ENCODE results near the gene TSC22D1.

Gene TSC22D1

GRCh38 chr13:44451126-44451525 lies 125.0 kb downstream of the TSC22D1 start:
- Histone ChIP-seq H3K14ac (ENCODE audit: low read length) (no peak overlapping the region), H3K27me3 (ENCODE audit: insufficient read depth, low read length) (no peaks in the 10 kb centered on the region), H3K9ac (ENCODE audit: low read length) (no peak overlapping the region), H3K18ac (ENCODE audit: low read length) (no peak overlapping the region), H4K8ac (ENCODE audit: low read depth, low read length) (no peak overlapping the region), H2BK12ac (ENCODE audit: low read length) (no peak overlapping the region), H3K27ac (ENCODE audit: low read depth, low read length) (no peak overlapping the region), H3K36me3 (ENCODE audit: control insufficient read depth in 1 of 2, insufficient read depth in 2 of 2, low read length in 2 of 2) (peaks cover 0 to 2% of the 10 kb centered on the region in 2 experiments), H3K4me2 (ENCODE audit: low read length) (no peak overlapping the region), H2AK5ac (ENCODE audit: low read length) (no peak overlapping the region), H3K23ac (ENCODE audit: low read length) (no peak overlapping the region), H3K4ac (ENCODE audit: low read depth, low read length) (no peak overlapping the region), H4K91ac (ENCODE audit: low read depth, low read length) (no peak overlapping the region), H3K4me1 (ENCODE audit: control insufficient read depth in 1 of 2, insufficient read depth in 2 of 2, low read length in 2 of 2) (peaks cover 0 to 10% of the 10 kb centered on the region in 2 experiments), H3K4me3 (ENCODE audit: low read depth, low read length) (no peak overlapping the region), H3K9me3 (ENCODE audit: insufficient read depth, low read depth, low read length) (no peaks in the 10 kb centered on the region), H3K79me1 (ENCODE audit: low read length) (no peaks in the 10 kb centered on the region), H2BK120ac (ENCODE audit: insufficient read depth, low read length, poor library complexity) (no peak overlapping the region), H2AFZ (ENCODE audit: insufficient read depth, low read length, poor library complexity) (no peak overlapping the region), H4K12ac (ENCODE audit: low read depth, low read length) (no peak overlapping the region), H2BK5ac (ENCODE audit: low read depth, low read length, poor library complexity) (no peak overlapping the region), H3K79me2 (ENCODE audit: control insufficient read depth, insufficient read depth, low read length, poor library complexity) (no peaks in the 10 kb centered on the region)
- WGBS (ENCODE audit: extremely low coverage, insufficient coverage, insufficient read length) = no CpG with 5 or more reads among the region's 12 CpGs
- no peak for DNase-seq

GRCh38 chr13:44449999-44450821 lies 125.9 kb downstream of the TSC22D1 start:
- DNase-seq = peak; percentile 48 to 80
- Histone ChIP-seq H3K4me2 (ENCODE audit: low read length) (no peak overlapping the region), H2BK5ac (ENCODE audit: low read depth, low read length, poor library complexity) (no peak overlapping the region), H3K14ac (ENCODE audit: low read length) (no peak overlapping the region), H2BK12ac (ENCODE audit: low read length) (no peak overlapping the region), H3K23ac (ENCODE audit: low read length) (no peak overlapping the region), H2BK120ac (ENCODE audit: insufficient read depth, low read length, poor library complexity) (no peak overlapping the region), H4K8ac (ENCODE audit: low read depth, low read length) (no peak overlapping the region), H3K4ac (ENCODE audit: low read depth, low read length) (no peak overlapping the region), H3K27ac (ENCODE audit: low read depth, low read length) (peak overlapping the region; percentile 19), H2AK5ac (ENCODE audit: low read length) (no peak overlapping the region), H2AFZ (ENCODE audit: insufficient read depth, low read length, poor library complexity) (no peak overlapping the region), H3K36me3 (ENCODE audit: control insufficient read depth in 1 of 2, insufficient read depth in 2 of 2, low read length in 2 of 2) (no peaks in the 10 kb centered on the region), H4K91ac (ENCODE audit: low read depth, low read length) (no peak overlapping the region), H3K79me1 (ENCODE audit: low read length) (no peaks in the 10 kb centered on the region), H3K27me3 (ENCODE audit: insufficient read depth, low read length) (no peaks in the 10 kb centered on the region), H3K9me3 (ENCODE audit: insufficient read depth, low read depth, low read length) (no peaks in the 10 kb centered on the region), H3K79me2 (ENCODE audit: control insufficient read depth, insufficient read depth, low read length, poor library complexity) (no peaks in the 10 kb centered on the region), H3K4me3 (ENCODE audit: low read depth, low read length) (no peak overlapping the region), H3K9ac (ENCODE audit: low read length) (no peak overlapping the region), H3K18ac (ENCODE audit: low read length) (no peak overlapping the region), H4K12ac (ENCODE audit: low read depth, low read length) (no peak overlapping the region), H3K4me1 (ENCODE audit: control insufficient read depth in 1 of 2, insufficient read depth in 2 of 2, low read length in 2 of 2) (peaks cover 0 to 10% of the 10 kb centered on the region in 2 experiments)
- WGBS (ENCODE audit: extremely low coverage, insufficient coverage, insufficient read length) = 100% methylated on average over 1 of the region's 3 CpGs

- no peaks in the 10 kb centered on the region for H3K79me2 ChIP-seq (ENCODE audit: control insufficient read depth, insufficient read depth, low read length, poor library complexity)
- WGBS (ENCODE audit: extremely low coverage, insufficient coverage, insufficient read length) = no CpG with 5 or more reads among the region's 3 CpGs
These were observed 127.3 kb downstream of the TSC22D1 start for GRCh38 chr13:44448875-44449274.

GRCh38 chr13:44448373-44448772 lies 127.8 kb downstream of the TSC22D1 start:
- no peaks in the 10 kb centered on the region for H3K36me3 ChIP-seq (ENCODE audit: control insufficient read depth in 1 of 2, insufficient read depth in 2 of 2, low read length in 2 of 2)
- no peaks in the 10 kb centered on the region for H3K27me3 ChIP-seq (ENCODE audit: insufficient read depth, low read length)
- no peaks in the 10 kb centered on the region for H3K79me2 ChIP-seq (ENCODE audit: control insufficient read depth, insufficient read depth, low read length, poor library complexity)
- no peak overlapping the region for H3K18ac ChIP-seq (ENCODE audit: low read length)
- no peak overlapping the region for H4K8ac ChIP-seq (ENCODE audit: low read depth, low read length)
- H3K14ac ChIP-seq (ENCODE audit: low read length) = no peak overlapping the region
- no peak overlapping the region for H2AFZ ChIP-seq (ENCODE audit: insufficient read depth, low read length, poor library complexity)
- H3K27ac ChIP-seq (ENCODE audit: low read depth, low read length) = no peak overlapping the region
- no peak overlapping the region for H2AK5ac ChIP-seq (ENCODE audit: low read length)
- H3K4ac ChIP-seq (ENCODE audit: low read depth, low read length) = no peak overlapping the region
- no peak for DNase-seq
- no peak overlapping the region for H4K12ac ChIP-seq (ENCODE audit: low read depth, low read length)
- no peak overlapping the region for H2BK120ac ChIP-seq (ENCODE audit: insufficient read depth, low read length, poor library complexity)
- H3K4me1 ChIP-seq (ENCODE audit: control insufficient read depth in 1 of 2, insufficient read depth in 2 of 2, low read length in 2 of 2) = peaks cover 0 to 10% of the 10 kb centered on the region in 2 experiments
- H3K4me2 ChIP-seq (ENCODE audit: low read length) = no peak overlapping the region
- H4K91ac ChIP-seq (ENCODE audit: low read depth, low read length) = no peak overlapping the region
- no peaks in the 10 kb centered on the region for H3K79me1 ChIP-seq (ENCODE audit: low read length)
- no CpG with 5 or more reads among the region's 2 CpGs for WGBS (ENCODE audit: extremely low coverage, insufficient coverage, insufficient read length)
- H3K9me3 ChIP-seq (ENCODE audit: insufficient read depth, low read depth, low read length) = no peaks in the 10 kb centered on the region
- H3K23ac ChIP-seq (ENCODE audit: low read length) = no peak overlapping the region
- H3K9ac ChIP-seq (ENCODE audit: low read length) = no peak overlapping the region
- H2BK5ac ChIP-seq (ENCODE audit: low read depth, low read length, poor library complexity) = no peak overlapping the region
- H3K4me3 ChIP-seq (ENCODE audit: low read depth, low read length) = no peak overlapping the region
- no peak overlapping the region for H2BK12ac ChIP-seq (ENCODE audit: low read length)

More at GRCh38 chr13:44448875-44449274, 127.3 kb downstream of the TSC22D1 start:
- H3K27ac ChIP-seq (ENCODE audit: low read depth, low read length) = no peak overlapping the region
- peaks cover 0 to 10% of the 10 kb centered on the region in 2 experiments for H3K4me1 ChIP-seq (ENCODE audit: control insufficient read depth in 1 of 2, insufficient read depth in 2 of 2, low read length in 2 of 2)
- DNase-seq = no peak
- no peak overlapping the region for H2BK120ac ChIP-seq (ENCODE audit: insufficient read depth, low read length, poor library complexity)
- H3K36me3 ChIP-seq (ENCODE audit: control insufficient read depth in 1 of 2, insufficient read depth in 2 of 2, low read length in 2 of 2) = no peaks in the 10 kb centered on the region
- H4K8ac ChIP-seq (ENCODE audit: low read depth, low read length) = no peak overlapping the region
- no peak overlapping the region for H3K9ac ChIP-seq (ENCODE audit: low read length)
- H3K18ac ChIP-seq (ENCODE audit: low read length) = no peak overlapping the region
- H3K4me3 ChIP-seq (ENCODE audit: low read depth, low read length) = no peak overlapping the region
- no peaks in the 10 kb centered on the region for H3K27me3 ChIP-seq (ENCODE audit: insufficient read depth, low read length)
- no peak overlapping the region for H2BK5ac ChIP-seq (ENCODE audit: low read depth, low read length, poor library complexity)
- H3K4ac ChIP-seq (ENCODE audit: low read depth, low read length) = no peak overlapping the region
- no peak overlapping the region for H3K23ac ChIP-seq (ENCODE audit: low read length)
- H4K12ac ChIP-seq (ENCODE audit: low read depth, low read length) = no peak overlapping the region
- no peak overlapping the region for H3K4me2 ChIP-seq (ENCODE audit: low read length)
- H3K14ac ChIP-seq (ENCODE audit: low read length) = no peak overlapping the region
- no peaks in the 10 kb centered on the region for H3K9me3 ChIP-seq (ENCODE audit: insufficient read depth, low read depth, low read length)
- H2AK5ac ChIP-seq (ENCODE audit: low read length) = no peak overlapping the region
- no peak overlapping the region for H2BK12ac ChIP-seq (ENCODE audit: low read length)
- no peak overlapping the region for H4K91ac ChIP-seq (ENCODE audit: low read depth, low read length)
- no peaks in the 10 kb centered on the region for H3K79me1 ChIP-seq (ENCODE audit: low read length)
- H2AFZ ChIP-seq (ENCODE audit: insufficient read depth, low read length, poor library complexity) = no peak overlapping the region

All from trophoblast cell (in vitro differentiated cells and primary cell).